ENCODE measurements around the gene SYT3.

- TF ChIP-seq ZNF830 (tag by site-specific recombination; IDR thresholded peaks at IDR 0.05; ENCODE audit: low read depth) (no peak), ZNF776 (tag by site-specific recombination; IDR thresholded peaks at IDR 0.05; ENCODE audit: borderline replicate concordance) (no peak), ZNF76 (tag by site-specific recombination; IDR thresholded peaks at IDR 0.05; ENCODE audit: borderline replicate concordance, low read depth) (no peak), SCRT1 (tag by site-specific recombination; IDR thresholded peaks at IDR 0.05; ENCODE audit: borderline replicate concordance) (no peak), YY1 (tag by site-specific recombination; IDR thresholded peaks at IDR 0.05) (no peak), CTCF (tag by site-specific recombination; IDR thresholded peaks at IDR 0.05) (no peak), ZBTB10 (tag by site-specific recombination; IDR thresholded peaks at IDR 0.05) (no peak), ZNF140 (tag by site-specific recombination; IDR thresholded peaks at IDR 0.05) (no peak), ZNF114 (tag by site-specific recombination; IDR thresholded peaks at IDR 0.05) (no peak), ZNF426 (tag by site-specific recombination; IDR thresholded peaks at IDR 0.05) (no peak), ZNF266 (tag by site-specific recombination; IDR thresholded peaks at IDR 0.05; ENCODE audit: low read depth) (no peak)
Measured at GRCh38 chr19:50659318-50660087, 19.8 kb upstream of the SYT3 start.

Measured in HEK293 (cell line).